ENCODE results near the gene SCP2.

DNA sequence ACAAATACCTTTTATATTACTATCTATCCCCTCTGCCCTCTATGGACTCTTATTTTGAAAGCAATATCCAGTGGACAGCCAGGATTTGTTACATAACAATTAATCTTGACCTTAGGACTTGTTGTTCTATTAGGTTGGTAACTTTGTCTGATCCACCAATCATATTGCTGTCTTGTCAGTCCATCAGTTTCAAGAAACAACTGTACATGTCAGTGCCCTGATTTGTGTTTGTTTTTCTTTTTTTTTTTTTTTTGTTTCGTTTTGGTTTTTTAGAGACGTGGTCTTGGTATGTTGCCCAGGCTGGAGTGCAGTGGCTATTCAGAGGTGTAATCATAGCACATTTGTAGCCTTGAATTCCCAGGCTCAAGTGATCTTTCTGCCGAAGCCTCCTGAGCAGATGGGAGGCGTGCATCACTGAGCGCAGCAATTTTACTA, 1.5 kb upstream of the SCP2 start:
- TF ChIP-seq CTCF (IDR thresholded peaks at IDR 0.05) (no peak), POLR2A (IDR thresholded peaks at IDR 0.05) (no peak)
